Colonic mucosa (tissue), 4 donors: ENCODE results near the gene APBB2. TPM values are rescaled to one million over a fixed set of nuclear protein-coding genes. Genes with fewer than 3 reads are reported as not detected.

Source experiments
- DNase-seq: peaks from one replicate; pipeline ENCODE4 v3.0.0-alpha.2; 2020
- H3K27ac ChIP-seq: fragments of 200-600 bp; one replicate; pipeline ENCODE4 v1.8.0; 2021
- H3K27me3 ChIP-seq: fragments of 200-600 bp; one replicate; pipeline ENCODE4 v1.8.0; 2021
- H3K36me3 ChIP-seq: fragments of 200-600 bp; one replicate; pipeline ENCODE4 v1.8.0; 2021
- H3K4me1 ChIP-seq: fragments of 200-600 bp; one replicate; pipeline ENCODE4 v1.8.0; 2021; ENCODE audit warnings: mild to moderate bottlenecking
- H3K4me3 ChIP-seq: fragments of 200-600 bp; one replicate; pipeline ENCODE4 v1.8.0; 2021
- H3K9ac ChIP-seq, 2 donors: one replicate each; pipeline ENCODE4 v1.7.0; 2013; ENCODE audit warnings: control low read depth in 2 of 2, low read depth in 2 of 2, low read length in 2 of 2
- H3K9me3 ChIP-seq: fragments of 200-600 bp; one replicate; pipeline ENCODE4 v1.8.0; 2021
- CTCF ChIP-seq: fragments of 200-600 bp; IDR thresholded peaks from one replicate; pipeline ENCODE4 v1.8.0; 2022; ENCODE audit warnings: antibody characterized with exemption, mild to moderate bottlenecking
- intact Hi-C: fragments of 100-400 bp; cut with DNase I; formaldehyde crosslinking; loops from one replicate; pipeline ENCODE4 v1.14.1; 2022
- total RNA-seq, 2 donors: library from RNA; stranded (reverse); fragmentation: NEBNext Ultra II Directional in 1 of 2; extraction: Animal tissue kit (Norgen Biotek cat#: 25700) in 1 of 2; gene quantifications; one replicate each; pipeline ENCODE4 v1.2.1, GENCODE V29; 2021
- donor health status: healthy.
- donor health status: DM: no; HTN: no; CAD: no.
- donor health status: DM: no; HTN: no; CAD: no.

APBB2 gene
- total RNA-seq, 2 donors from 2014 or later = 22.8 to 27.5 TPM

GRCh38 chr4:41205854-41206460 is 8.4 kb downstream of the APBB2 start:
- intact Hi-C loops = no loop called here
- Histone ChIP-seq H3K9ac (no peak overlapping the region), H3K9me3 (no peaks in the 10 kb centered on the region), H3K27me3 (no peaks in the 10 kb centered on the region), H3K27ac (no peak overlapping the region), H3K4me3 (no peak overlapping the region), H3K4me1 (peaks cover 3% of the 10 kb centered on the region), H3K36me3 (no peaks in the 10 kb centered on the region)
- no peak for TF ChIP-seq CTCF
- no peak for DNase-seq

DNA sequence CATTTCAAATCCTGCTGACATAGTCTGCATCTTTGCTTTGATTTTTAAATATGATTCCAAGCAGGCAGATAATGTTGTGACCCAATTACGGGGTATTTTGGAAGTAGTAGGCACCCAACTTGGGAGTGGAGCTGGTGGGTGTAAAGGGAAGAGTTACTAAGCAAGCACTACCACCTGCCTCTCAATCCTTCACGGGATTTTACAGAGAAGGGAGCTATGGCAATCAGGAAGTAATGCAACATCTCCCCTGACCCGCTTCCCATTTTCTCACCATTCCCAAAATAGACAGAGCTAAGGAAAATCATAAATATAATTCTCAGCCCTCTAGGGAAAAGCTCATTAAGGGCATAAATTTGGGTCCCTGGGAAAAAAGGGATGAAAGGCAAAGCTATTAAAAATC is 9.2 kb downstream of the APBB2 start:
- no peak overlapping the region for H3K27ac ChIP-seq
- H3K4me3 ChIP-seq = no peak overlapping the region
- H3K4me1 ChIP-seq = peaks cover 3% of the 10 kb centered on the region
- no peaks in the 10 kb centered on the region for H3K9me3 ChIP-seq
- no peak for TF ChIP-seq CTCF
- no peak for DNase-seq
- no peaks in the 10 kb centered on the region for H3K27me3 ChIP-seq
- H3K9ac ChIP-seq = no peak overlapping the region
- no peaks in the 10 kb centered on the region for H3K36me3 ChIP-seq
- intact Hi-C loops = no loop called here

DNA sequence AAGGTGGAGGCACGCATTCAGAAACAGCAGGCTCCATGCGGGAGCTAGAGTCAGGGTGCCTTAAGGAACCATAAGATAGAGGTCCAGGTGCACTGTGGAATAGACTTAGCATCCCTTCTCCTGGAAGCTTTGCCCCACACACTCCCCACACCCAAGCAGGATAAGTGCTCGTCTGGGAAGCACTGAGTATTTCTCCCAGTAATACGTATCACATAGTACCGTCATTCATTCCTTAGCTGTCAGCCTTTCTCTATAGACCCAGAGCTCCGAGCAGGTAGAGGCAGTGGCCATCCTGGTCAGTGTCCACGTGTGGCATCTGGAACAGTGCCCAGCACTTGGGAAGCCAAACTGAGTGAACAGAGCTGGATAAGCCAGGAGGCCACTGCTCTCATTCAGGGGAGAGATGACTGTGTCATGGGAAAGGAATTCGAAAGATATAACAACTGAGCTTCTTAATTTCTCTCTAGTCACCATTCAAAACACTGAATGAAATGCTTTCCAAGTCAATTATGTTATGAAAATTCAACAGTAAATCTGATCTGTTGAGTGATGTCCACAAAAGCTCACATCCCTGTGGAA is 9.9 kb downstream of the APBB2 start:
- DNase-seq = no peak
- Histone ChIP-seq H3K4me1 (peaks cover 3% of the 10 kb centered on the region), H3K27me3 (no peaks in the 10 kb centered on the region), H3K9ac (no peak overlapping the region), H3K36me3 (no peaks in the 10 kb centered on the region), H3K9me3 (no peaks in the 10 kb centered on the region), H3K27ac (no peak overlapping the region), H3K4me3 (no peak overlapping the region)
- intact Hi-C loops = no loop called here
- no peak for TF ChIP-seq CTCF

- Histone ChIP-seq H3K36me3 (no peaks in the 10 kb centered on the region), H3K27me3 (no peaks in the 10 kb centered on the region), H3K9ac (no peak overlapping the region), H3K4me3 (no peak overlapping the region), H3K27ac (no peak overlapping the region), H3K9me3 (no peaks in the 10 kb centered on the region), H3K4me1 (peaks cover 3% of the 10 kb centered on the region)
- intact Hi-C loops = no loop called here
- no peak for DNase-seq
- no peak for TF ChIP-seq CTCF
Measured at GRCh38 chr4:41203841-41204240, 10.5 kb downstream of the APBB2 start.

DNA sequence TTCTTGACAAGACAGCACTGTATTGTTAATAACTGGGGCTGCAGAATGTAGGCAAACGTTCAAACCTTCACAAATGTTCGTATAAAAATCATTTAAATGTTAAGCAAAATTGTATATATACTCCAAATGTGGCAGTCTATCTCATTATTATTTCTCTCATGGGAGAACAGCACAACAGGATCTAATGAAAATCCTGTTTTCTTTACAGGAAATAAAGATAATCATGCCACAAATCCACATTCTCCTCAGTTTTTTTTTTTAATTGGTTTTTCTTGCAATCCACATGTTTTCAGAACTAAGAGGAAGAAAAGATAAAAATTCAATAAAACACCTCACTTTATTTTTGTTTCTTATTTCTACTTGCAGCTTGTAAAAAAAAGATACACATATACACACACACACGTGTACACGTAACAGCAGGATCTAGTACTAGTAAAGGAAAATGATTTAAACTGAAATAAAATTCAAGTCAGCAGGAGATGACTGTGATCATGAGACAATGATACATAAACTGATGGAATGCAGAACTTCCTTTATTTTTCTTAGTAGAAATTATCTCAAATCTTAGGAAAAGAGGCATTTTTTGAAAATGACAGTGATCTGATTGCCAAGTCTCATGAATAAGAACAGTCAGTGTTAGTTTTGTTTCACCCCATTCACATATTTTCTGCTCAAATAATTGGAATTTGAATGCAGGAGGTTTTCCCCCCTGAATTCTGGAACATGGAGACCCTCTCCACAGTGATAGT is 11.3 kb downstream of the APBB2 start:
- H3K4me1 ChIP-seq = peaks cover 3% of the 10 kb centered on the region
- DNase-seq = no peak
- no peaks in the 10 kb centered on the region for H3K9me3 ChIP-seq
- H3K36me3 ChIP-seq = no peaks in the 10 kb centered on the region
- intact Hi-C loops = no loop called here
- no peak overlapping the region for H3K4me3 ChIP-seq
- no peak overlapping the region for H3K9ac ChIP-seq
- H3K27ac ChIP-seq = no peak overlapping the region
- no peaks in the 10 kb centered on the region for H3K27me3 ChIP-seq
- TF ChIP-seq CTCF = no peak
